ELF-1 (cell line): ENCODE data around the gene CD47.
A peak's percentile ranks its signal among the peaks of the same experiment; 100 is the strongest.

Source experiments
- DNase-seq: peaks from one replicate; pipeline ENCODE4 v3.0.0-alpha.2; 2016; ENCODE audit warnings: low read depth, low spot score

Gene CD47

GRCh38 chr3:108091498-108092250 lies 843 bp upstream of the CD47 start:
- peak; percentile 50 for DNase-seq

DNA sequence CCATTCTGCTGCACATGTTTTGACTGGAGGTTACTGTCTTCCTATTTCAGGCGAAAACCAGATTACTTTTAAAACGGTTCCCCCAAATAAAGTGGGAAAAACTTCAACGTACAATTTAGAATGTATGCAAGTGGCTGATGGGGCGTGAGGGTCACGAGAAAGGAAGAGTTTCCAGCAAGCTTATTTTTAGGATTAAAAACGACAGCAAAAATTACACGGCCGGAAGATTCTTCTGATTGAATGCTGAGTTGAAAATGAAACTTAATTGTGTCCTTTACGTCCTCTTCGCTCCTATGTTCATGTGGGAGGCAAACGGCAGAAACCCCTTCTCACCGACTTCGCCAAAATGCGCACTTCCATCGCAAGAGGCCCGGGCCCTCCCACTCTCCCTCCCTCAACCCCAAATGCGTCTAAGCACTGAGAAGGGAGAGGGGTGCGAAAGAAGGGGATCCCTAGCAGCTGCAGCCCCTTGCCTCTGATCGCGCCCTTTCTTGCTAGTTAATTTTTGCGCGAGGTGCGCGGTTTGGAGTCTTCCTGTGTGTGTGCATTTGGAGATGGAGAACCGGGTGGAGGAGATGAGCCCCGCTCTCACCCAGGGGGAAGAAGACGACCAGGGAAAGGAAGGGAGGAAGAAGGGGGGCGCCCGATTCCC lies 656 bp downstream of the CD47 start:
- DNase-seq, result peak; percentile 52

- DNase-seq, result no peak
Observed at GRCh38 chr3:108089579-108089978, 1.3 kb downstream of the CD47 start.

DNA sequence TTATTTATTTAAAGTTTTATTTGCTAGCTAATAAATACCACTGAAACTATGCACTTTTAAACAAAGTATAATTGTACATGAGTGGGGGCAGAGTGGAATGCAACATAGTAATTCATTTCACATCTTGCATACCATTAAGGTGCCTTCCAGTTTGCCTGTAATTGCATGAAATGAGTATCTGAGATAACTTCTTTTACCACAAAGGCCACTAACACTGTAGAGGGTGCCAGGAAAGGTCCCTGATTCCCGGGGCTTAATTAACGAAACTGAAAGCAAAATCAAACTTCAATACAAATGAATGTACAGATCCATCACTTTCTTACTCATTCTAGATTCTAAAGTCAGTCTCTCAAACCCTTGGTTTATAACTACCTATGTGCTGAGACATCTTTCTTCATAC lies 2.1 kb downstream of the CD47 start:
- no peak for DNase-seq

- DNase-seq, result no peak
Observed at GRCh38 chr3:108088146-108088545, 2.7 kb downstream of the CD47 start.

DNA sequence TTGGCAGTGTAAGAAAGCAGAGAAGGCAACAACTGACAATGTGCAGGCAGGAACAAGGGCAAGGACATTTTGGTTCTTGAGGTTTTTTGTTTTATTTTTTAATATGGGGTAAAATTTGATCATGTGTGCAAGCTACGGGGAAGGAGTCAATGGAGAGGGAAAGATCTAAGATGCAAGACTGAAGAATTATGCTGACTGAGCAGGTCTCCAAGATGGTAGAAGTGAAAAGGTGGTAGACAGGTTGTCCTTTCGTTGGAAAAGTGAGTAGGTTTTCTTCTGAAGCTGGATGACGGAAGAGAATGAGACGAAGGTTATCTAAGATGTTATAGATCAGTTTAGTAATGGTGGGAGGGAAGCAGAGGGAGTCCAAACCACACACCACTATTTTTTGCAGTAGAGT lies 4.2 kb downstream of the CD47 start:
- no peak for DNase-seq

DNA sequence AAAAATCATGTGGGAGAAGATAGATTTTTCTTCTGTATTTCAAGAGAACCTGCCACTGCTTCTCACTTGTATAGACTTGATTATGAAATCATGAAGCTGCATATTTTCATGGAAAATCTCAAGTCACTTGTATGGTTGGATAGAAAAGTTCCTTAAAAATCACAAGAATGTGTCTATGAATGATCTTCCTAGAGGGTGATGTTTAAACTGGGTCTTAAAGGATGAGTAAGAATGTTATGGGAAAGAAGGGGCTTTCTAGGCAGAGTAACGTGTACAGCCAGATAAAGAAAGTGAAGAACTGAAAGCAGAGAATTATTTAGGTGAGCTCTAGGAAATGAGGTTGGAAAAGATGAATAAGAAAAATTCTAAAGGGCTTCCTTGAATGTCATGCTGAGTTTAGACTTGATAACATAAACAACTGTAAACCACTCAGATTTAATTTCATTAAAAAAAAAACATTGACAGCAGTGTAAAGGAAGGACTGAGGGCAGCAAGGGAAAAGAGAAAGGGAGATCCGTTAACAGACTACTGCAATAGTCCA lies 5.0 kb downstream of the CD47 start:
- no peak for DNase-seq

- DNase-seq, result no peak
Observed at GRCh38 chr3:108085370-108085769, 5.5 kb downstream of the CD47 start.

- no peak for DNase-seq
Observed at GRCh38 chr3:108079877-108080276, 11.0 kb downstream of the CD47 start.

DNA sequence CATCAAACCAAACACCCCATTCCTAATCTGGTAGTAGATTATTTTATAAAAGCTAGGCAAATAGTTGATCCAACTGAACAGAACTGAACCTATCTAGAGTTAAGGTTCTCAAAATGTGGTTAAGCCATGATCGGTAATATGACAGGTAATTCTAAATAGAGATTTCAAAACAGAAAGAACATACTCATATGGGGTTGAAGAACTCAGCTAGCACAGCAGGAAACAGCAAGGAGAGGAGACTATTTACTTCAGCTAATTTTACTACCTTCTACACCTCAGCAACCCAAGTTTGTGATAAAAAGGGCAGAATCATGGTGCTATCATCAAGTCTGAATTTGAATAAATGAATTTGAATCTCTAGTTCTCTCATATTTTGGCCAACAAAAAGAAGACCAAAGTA lies 11.8 kb downstream of the CD47 start:
- DNase-seq, result no peak

- no peak for DNase-seq
Observed at GRCh38 chr3:108076564-108076963, 14.3 kb downstream of the CD47 start.

DNA sequence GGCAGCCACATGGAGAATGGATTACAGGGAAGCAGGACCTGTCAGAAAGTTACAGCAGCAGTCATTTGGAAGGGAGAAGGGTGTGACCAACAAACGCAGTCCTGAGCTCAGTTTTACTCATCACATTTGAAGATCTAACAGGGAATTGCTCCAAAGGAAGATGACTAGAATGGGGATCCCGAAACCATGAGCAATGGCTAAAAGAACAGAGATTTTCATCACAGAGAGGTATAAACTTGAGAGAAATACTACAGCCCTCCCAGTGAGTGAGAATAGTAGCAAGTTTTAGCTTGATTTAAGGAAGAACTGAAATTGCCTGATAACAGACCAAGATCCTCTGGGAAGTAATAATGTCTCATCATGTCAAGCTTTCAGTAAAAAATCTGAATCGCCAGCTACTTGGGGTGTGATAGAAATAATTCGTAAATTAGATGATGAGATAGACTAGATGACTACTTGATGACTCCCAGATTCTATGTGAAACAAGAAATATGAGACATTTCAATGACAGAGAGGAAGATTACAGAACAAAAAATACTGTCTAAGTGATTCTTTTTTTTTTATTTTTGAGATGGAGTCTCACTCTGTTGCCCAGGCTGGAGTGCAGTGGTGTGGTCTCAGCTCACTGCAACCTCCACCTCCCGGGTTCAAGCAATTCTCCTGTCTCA lies 16.9 kb downstream of the CD47 start:
- DNase-seq, result no peak

DNA sequence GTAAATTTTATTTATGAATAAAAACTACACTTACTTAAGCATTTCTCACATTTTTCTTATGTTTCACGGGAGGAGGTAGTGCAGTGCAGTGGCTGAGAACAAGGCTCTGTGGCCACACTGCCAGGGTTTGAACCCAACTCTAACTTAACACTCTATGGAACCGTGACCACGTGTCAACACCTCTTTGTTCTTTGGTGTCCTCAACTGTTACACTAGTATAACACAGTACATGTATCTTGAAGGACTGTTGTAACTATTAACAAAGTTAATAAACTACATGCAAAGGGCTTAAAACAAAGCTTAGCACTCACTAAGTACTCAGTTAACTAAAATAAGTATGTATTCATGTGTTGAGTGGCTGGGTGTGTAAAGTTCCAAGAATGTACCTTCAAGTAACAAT lies 19.5 kb downstream of the CD47 start:
- DNase-seq, result no peak

DNA sequence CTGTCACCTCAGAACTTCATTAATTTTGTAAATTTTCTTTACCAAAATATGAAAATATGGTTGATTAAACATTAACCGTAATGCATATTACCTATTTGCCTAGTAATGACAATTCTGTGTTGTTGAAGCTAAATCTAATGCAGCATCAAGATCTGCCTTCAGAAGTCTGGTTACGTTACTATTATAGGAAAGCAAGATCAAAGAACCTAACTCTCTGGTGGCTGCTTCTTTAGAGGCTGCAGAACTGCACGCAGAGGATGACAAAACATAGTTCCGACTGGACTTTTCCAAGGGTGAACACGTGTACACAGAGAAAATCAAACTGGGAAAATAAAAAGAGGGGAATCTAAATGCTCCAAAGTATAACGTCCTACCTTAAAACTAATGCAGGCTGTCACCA lies 20.5 kb downstream of the CD47 start:
- DNase-seq, result no peak

- DNase-seq, result no peak
Observed at GRCh38 chr3:108067768-108068167, 23.1 kb downstream of the CD47 start.

GRCh38 chr3:108065096-108065495 lies 25.7 kb downstream of the CD47 start:
- DNase-seq, result no peak

- no peak for DNase-seq
Observed at GRCh38 chr3:108064293-108064887, 26.4 kb downstream of the CD47 start.

DNA sequence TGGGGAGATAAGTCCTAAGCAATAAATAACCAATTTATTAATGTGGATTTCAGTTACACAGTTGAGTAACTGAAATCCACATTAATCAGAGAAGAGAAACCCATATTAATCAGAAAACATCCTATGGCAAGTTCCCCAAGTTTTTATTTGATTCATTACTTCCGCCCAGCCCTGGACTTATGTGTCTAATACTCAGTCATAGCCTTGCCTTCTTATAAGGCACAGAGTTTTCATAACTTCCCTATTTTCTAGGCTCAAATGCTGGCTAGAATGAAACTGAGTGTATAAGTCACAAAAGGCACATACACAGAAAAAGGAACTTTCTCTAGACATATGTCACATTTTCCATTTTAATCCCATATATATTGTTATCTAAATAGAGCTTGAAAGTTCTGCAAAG lies 28.8 kb downstream of the CD47 start:
- no peak for DNase-seq

GRCh38 chr3:108060331-108060730 lies 30.5 kb downstream of the CD47 start:
- DNase-seq, result peak; percentile 63

- no peak for DNase-seq
Observed at GRCh38 chr3:108055931-108056330, 34.9 kb downstream of the CD47 start.

- no peak for DNase-seq
Observed at GRCh38 chr3:108054935-108055334, 35.9 kb downstream of the CD47 start.

- DNase-seq, result no peak
Observed at GRCh38 chr3:108053483-108053882, 37.3 kb downstream of the CD47 start.
